Measurements from ENCODE around the gene TAS1R1. TPM values are rescaled to one million over a fixed set of nuclear protein-coding genes. Genes with fewer than 3 reads are reported as not detected.
A peak's percentile ranks its signal among the peaks of the same experiment; 100 is the strongest.

The TAS1R1 gene
- total and polyA plus RNA-seq, 9 of the 15 experiments (the other 6 are each of a cell fraction or from before 2014, with no cell fraction given): 0.06 TPM; not detected in 8

DNA sequence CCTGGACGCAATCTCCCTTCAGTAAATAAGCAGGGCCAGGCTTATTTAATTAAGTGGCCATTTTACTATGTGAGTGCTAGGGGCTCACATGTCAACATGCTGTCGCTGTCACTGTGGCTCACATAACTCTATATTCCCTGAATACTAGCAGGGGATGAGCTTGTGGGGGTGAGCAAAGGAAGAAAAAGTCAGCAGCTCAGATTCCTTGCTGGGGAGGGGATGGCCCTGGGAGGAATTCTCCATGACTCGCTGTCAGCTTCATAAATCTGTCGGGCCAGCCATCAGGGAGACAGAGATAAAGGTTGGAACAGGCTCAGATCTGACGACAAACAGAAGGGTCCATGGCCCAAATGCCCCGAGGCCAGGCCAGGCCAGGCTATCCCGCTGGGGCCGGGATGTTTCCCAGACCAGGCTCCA, 37.7 kb upstream of the TAS1R1 start:
- intact Hi-C loops (cut with micrococcal nuclease): no loop called here
- Histone ChIP-seq H3K9ac (ENCODE audit: insufficient read depth in 1 of 2, low read depth in 2 of 2, low read length in 2 of 2) (peak overlapping the region in 1 of 2 experiments; percentile 11; a peak in 2 of 4 replicates), H3K27me3 (ENCODE audit: control insufficient read depth in 2 of 2, insufficient read depth in 2 of 2, low read length in 2 of 2) (peaks cover 4 to 16% of the 10 kb centered on the region in 2 experiments; a peak in 3 of 5 replicates), H3K4me3 (no peak overlapping the region), H3K36me3 (ENCODE audit: control insufficient read depth, insufficient read depth, low read length) (peaks cover 14% of the 10 kb centered on the region; the same call in 2 of the 3 replicates), H3K4me1 (replicated peaks in 1 of 2; ENCODE audit: control insufficient read depth in 2 of 2, insufficient read depth in 2 of 2, low read length in 2 of 2) (peaks cover 3 to 17% of the 10 kb centered on the region in 2 experiments; a peak in 3 of 5 replicates), H3K79me2 (ENCODE audit: control insufficient read depth, insufficient read depth, low read length) (no peaks in the 10 kb centered on the region), H3K27ac (ENCODE audit: extremely low read depth, low read depth, low read length) (no peak overlapping the region), H3K9me3 (replicated peaks; ENCODE audit: control insufficient read depth, insufficient read depth, low read depth, low read length) (no peaks in the 10 kb centered on the region), H4K20me1 (replicated peaks; ENCODE audit: control insufficient read depth, insufficient read depth, low read length) (peaks cover 7% of the 10 kb centered on the region; the same call in 1 of the 2 replicates), H3K9me1 (ENCODE audit: control insufficient read depth, insufficient read depth, low read length) (no peaks in the 10 kb centered on the region), H3K4me2 (ENCODE audit: insufficient read depth, low read length) (peak overlapping the region; percentile 43; the same call in 1 of the 2 replicates), H2AFZ (ENCODE audit: low read depth, low read length) (no peak overlapping the region)
- FAIRE-seq: peak; percentile 63
- ATAC-seq: peak; percentile 70
- in situ Hi-C loops (cut with MboI): no loop called here
- WGBS (ENCODE audit: insufficient coverage, low coverage, missing lambda C conversion rate): 6% methylated on average over 8 of the region's 8 CpGs
- POLR2A ChIA-PET: interaction anchor here (0.6 to 1.3 kb wide), 6 partner anchors 11 to 102 kb away, joined by 3 to 4 read pairs (median 3); no protein-coding TSS in a partner anchor
- peak; percentile 53 to 75 (median 72) for DNase-seq (ENCODE audit: extremely low read depth in 1 of 4, low spot score in 3 of 4)
- CTCF ChIA-PET (ENCODE audit: low intra/inter-chr PET ratio): no interaction called here
- BruUV-seq (replicated peaks): no TSS peak
- no peak for TF ChIP-seq DIDO1 (tag; IDR thresholded peaks at IDR 0.05; ENCODE audit: low read depth)
- no peak for TF ChIP-seq HEY1 (CRISPR knock-in tag; IDR thresholded peaks at IDR 0.05; ENCODE audit: borderline replicate concordance)
- peak; percentile 87 for TF ChIP-seq MECOM (CRISPR knock-in tag; IDR thresholded peaks at IDR 0.05)
- peak; percentile 47; the same call in 1 of the 2 replicates for TF ChIP-seq JUND (IDR thresholded peaks at IDR 0.05; ENCODE audit: borderline replicate concordance, low read depth, low read length)
- TF ChIP-seq JUND (tag; IDR thresholded peaks at IDR 0.05; ENCODE audit: borderline replicate concordance, low read depth, low read length): peak; percentile 60; the same call in 1 of the 3 replicates
- TF ChIP-seq KLF16 (IDR thresholded peaks at IDR 0.05): no peak; the same call in 1 of the 2 replicates
- peak; percentile 36 for TF ChIP-seq CCNT2 (IDR thresholded peaks at IDR 0.05; ENCODE audit: borderline replicate concordance, extremely low read depth, insufficient read length, low read depth, low read length)
- TF ChIP-seq RCOR1 (IDR thresholded peaks at IDR 0.05; ENCODE audit: borderline replicate concordance in 1 of 2, low read depth in 2 of 2, low read length in 2 of 2): peak; percentile 85 to 99
- TF ChIP-seq TAL1 (IDR thresholded peaks at IDR 0.05): peak; percentile 87
- no peak for TF ChIP-seq ZNF507 (tag; conservative IDR thresholded peaks at IDR 0.05)
- no peak for TF ChIP-seq TCF7 (IDR thresholded peaks at IDR 0.05; ENCODE audit: borderline replicate concordance)
- 0 out of 2 replicates have a peak, but pooled peaks have one; percentile 22 for TF ChIP-seq MYC (IDR thresholded peaks at IDR 0.05; ENCODE audit: low read depth, low read length)
- no peak for TF ChIP-seq MYC (CRISPR knock-in tag; IDR thresholded peaks at IDR 0.05; ENCODE audit: borderline replicate concordance, low read depth)
- no peak for TF ChIP-seq POLR2AphosphoS2 (IDR thresholded peaks at IDR 0.05; ENCODE audit: low read length)
- TF ChIP-seq E2F8 (IDR thresholded peaks at IDR 0.05; ENCODE audit: low read depth, partially characterized antibody): no peak
- TF ChIP-seq HDAC6 (IDR thresholded peaks at IDR 0.05; ENCODE audit: low read depth, low read length): no peak
- peak; percentile 89 for TF ChIP-seq TCF3 (CRISPR knock-in tag; IDR thresholded peaks at IDR 0.05)
- TF ChIP-seq PPARD (CRISPR knock-in tag; IDR thresholded peaks at IDR 0.05): no peak
- TF ChIP-seq ZBTB5 (IDR thresholded peaks at IDR 0.05): no peak
- TF ChIP-seq PML (IDR thresholded peaks at IDR 0.05; ENCODE audit: low read length): peak; percentile 72
- TF ChIP-seq DPF2 (IDR thresholded peaks at IDR 0.05): peak; percentile 85
